HepG2 (cell line): ENCODE results near the gene SPRY1. TPM values are rescaled to one million over a fixed set of nuclear protein-coding genes. Genes with fewer than 3 reads are reported as not detected.

Source experiments
- ATAC-seq: fragments of 200-7000 bp; cut with Tn5 transposase; 3 replicates; pipeline ENCODE4 v1.9.1; 2020; ENCODE audit warnings: mild to moderate bottlenecking, moderate library complexity
- BruUV-seq: library from RNA; stranded (reverse); fragments of 400-500 nt; replicated peaks from 2 replicates; lab custom pipeline; 2021; lab: Mats Ljungman, UMichigan
- CTCF ChIA-PET: fragments of 300-600 bp; formaldehyde crosslinking; extraction: SDS; loops from one replicate; lab custom pipeline; 2021; ENCODE audit warnings: low total read pairs, inconsistent platforms, low intra/inter-chr PET ratio; lab: Yijun Ruan, JAX
- POLR2A ChIA-PET: fragments of 350-600 bp; sonication (Branson Sonifier 250); formaldehyde crosslinking; loops from one replicate; lab custom pipeline; 2020; ENCODE audit warnings: antibody characterized with exemption, inconsistent platforms; lab: Yijun Ruan, JAX
- DNase-seq: peaks from one replicate; pipeline ENCODE4 v3.0.0-alpha.2; 2015; ENCODE audit warnings: low spot score
- FAIRE-seq: peaks from 3 replicates; lab custom pipeline; 2011; peaks lifted over from hg19 to GRCh38; lab: Jason Lieb, UNC
- H2AFZ ChIP-seq: one replicate; pipeline ENCODE4 v1.6.1; 2011; ENCODE audit warnings: low read length, inconsistent platforms
- H3K27ac ChIP-seq: fragments of 300-600 bp; 3 replicates; pipeline ENCODE4 v1.8.0; 2011; ENCODE audit warnings: mixed run types, mild to moderate bottlenecking, mixed read lengths, low read length, inconsistent platforms; ENCODE audit not compliant: insufficient read depth; ENCODE audit errors: extremely low read length
- H3K27me3 ChIP-seq, 2 experiments: fragments of 200-600 bp in 1 of 2; 2 replicates in 1 of 2; 3 replicates in 1 of 2; pipeline versions ENCODE4 v1.6.0 to v1.8.0; 2011; ENCODE audit warnings: low read length in 2 of 2, mild to moderate bottlenecking in 2 of 2, moderate library complexity in 2 of 2, inconsistent platforms in 1 of 2; ENCODE audit not compliant: insufficient read depth in 2 of 2, control insufficient read depth in 1 of 2
- H3K36me3 ChIP-seq, 2 experiments: fragments of 200-600 bp in 1 of 2; replicated peaks in 1 of 2; 2 replicates in 1 of 2; 3 replicates in 1 of 2; pipeline versions ENCODE4 v1.5.1 to v1.8.0; 2011; ENCODE audit warnings: low read length in 2 of 2, inconsistent platforms in 1 of 2; ENCODE audit not compliant: insufficient read depth in 2 of 2, control insufficient read depth in 1 of 2
- H3K4me1 ChIP-seq: 2 replicates; pipeline ENCODE4 v1.5.1; 2012; ENCODE audit warnings: low read length, inconsistent platforms; ENCODE audit not compliant: insufficient read depth
- H3K4me2 ChIP-seq: 2 replicates; pipeline ENCODE4 v1.6.0; 2011; ENCODE audit warnings: low read depth, low read length, inconsistent platforms
- H3K4me3 ChIP-seq, 3 experiments: fragments of 200-600 bp in 1 of 3; sonication (generic), shearing (Covaris generic) in 1 of 3; replicated peaks in 1 of 3; 2 replicates each; pipeline ENCODE4 v1.5.1; 2011 to 2016; ENCODE audit warnings: low read length in 3 of 3, inconsistent platforms in 2 of 3, low read depth in 2 of 3, mild to moderate bottlenecking in 2 of 3, control low read depth in 1 of 3, mixed read lengths in 1 of 3; ENCODE audit not compliant: insufficient read depth in 1 of 3
- H3K79me2 ChIP-seq: one replicate; pipeline ENCODE4 v1.6.1; 2011; ENCODE audit warnings: low read length, inconsistent platforms; ENCODE audit not compliant: insufficient read depth
- H3K9ac ChIP-seq: 2 replicates; pipeline ENCODE4 v1.6.0; 2011; ENCODE audit warnings: mild to moderate bottlenecking, low read depth, low read length, inconsistent platforms; ENCODE audit not compliant: insufficient read depth
- H3K9me3 ChIP-seq: 2 replicates; pipeline ENCODE4 v1.5.1; 2012; ENCODE audit warnings: mild to moderate bottlenecking, low read length
- H4K20me1 ChIP-seq: 2 replicates; pipeline ENCODE4 v1.6.0; 2011; ENCODE audit warnings: inconsistent platforms, mild to moderate bottlenecking, low read length, moderate library complexity; ENCODE audit not compliant: insufficient read depth
- ATF7 ChIP-seq, 2 experiments: fragments of 450-650 bp in 1 of 2; sonication (generic) in 1 of 2; formaldehyde crosslinking in 1 of 2; IDR thresholded peaks; 2 replicates each; pipeline versions ENCODE4 v1.4.0 to v1.6.1; 2016 to 2020; ENCODE audit warnings: antibody characterized with exemption in 1 of 2, mild to moderate bottlenecking in 1 of 2, missing genetic modification reagents in 1 of 2
- CHCHD3 ChIP-seq: sonication (generic); formaldehyde crosslinking; IDR thresholded peaks from 2 replicates; pipeline ENCODE4 v1.8.0; 2022; ENCODE audit warnings: mild to moderate bottlenecking, missing genetic modification reagents, moderate library complexity
- KIAA2018 ChIP-seq: sonication (generic); formaldehyde crosslinking; IDR thresholded peaks from 2 replicates; pipeline ENCODE4 v1.5.0; 2020; ENCODE audit warnings: mild to moderate bottlenecking, missing genetic modification reagents, borderline replicate concordance
- MAFK ChIP-seq, 2 experiments: IDR thresholded peaks in 1 of 2; conservative IDR thresholded peaks in 1 of 2; 2 replicates each; pipeline ENCODE4 v1.6.1; 2011; ENCODE audit warnings: improper control_type of control experiment in 2 of 2, low read length in 2 of 2
- MAX ChIP-seq: IDR thresholded peaks from 2 replicates; pipeline ENCODE4 v1.6.1; 2012; ENCODE audit warnings: inconsistent platforms
- RBM39 ChIP-seq: fragments of 200-400 bp; formaldehyde crosslinking; IDR thresholded peaks from one replicate; pipeline ENCODE4 v1.6.1; 2018; ENCODE audit warnings: antibody characterized with exemption, mild to moderate bottlenecking, low read depth, low read length; ENCODE audit not compliant: poor library complexity, severe bottlenecking
- SOX5 ChIP-seq: IDR thresholded peaks from 2 replicates; pipeline ENCODE4 v1.6.1; 2016; ENCODE audit warnings: borderline replicate concordance
- SPEN ChIP-seq: sonication (generic); formaldehyde crosslinking; IDR thresholded peaks from 2 replicates; pipeline ENCODE4 v1.5.1; 2020; ENCODE audit warnings: low read depth, mild to moderate bottlenecking, missing genetic modification reagents
- STAT5B ChIP-seq: sonication (generic); formaldehyde crosslinking; IDR thresholded peaks from 2 replicates; pipeline ENCODE4 v1.4.0; 2020; ENCODE audit warnings: missing genetic modification reagents
- TIGD3 ChIP-seq: sonication (generic); formaldehyde crosslinking; IDR thresholded peaks from 2 replicates; pipeline ENCODE4 v1.5.1; 2020; ENCODE audit warnings: mild to moderate bottlenecking, missing genetic modification reagents, borderline replicate concordance
- TOE1 ChIP-seq: sonication (generic); formaldehyde crosslinking; IDR thresholded peaks from 2 replicates; pipeline ENCODE4 v1.4.0; 2020; ENCODE audit warnings: mild to moderate bottlenecking, missing genetic modification reagents
- ZFP90 ChIP-seq: sonication (generic); formaldehyde crosslinking; IDR thresholded peaks from 2 replicates; pipeline ENCODE4 v1.8.0; 2022; ENCODE audit warnings: missing genetic modification reagents, mild to moderate bottlenecking, inconsistent platforms, borderline replicate concordance
- ZNF138 ChIP-seq: sonication (generic); formaldehyde crosslinking; IDR thresholded peaks from 2 replicates; pipeline ENCODE4 v1.5.0; 2020; ENCODE audit warnings: mild to moderate bottlenecking, low read depth, missing genetic modification reagents
- WGBS: methylation state at CpG from one replicate; pipeline ENCODE4 v1.1.6; 2017; ENCODE audit warnings: low lambda C conversion rate; 5-methylcytosine and 5-hydroxymethylcytosine counted together
- in situ Hi-C: cut with HindIII; loops from 2 replicates; pipeline ENCODE4 v1.10.0; 2017; ENCODE audit warnings: low pct_unique_long_range_greater_than_20kb; ENCODE audit not compliant: extremely low pct_ligation_motif_present
- intact Hi-C: fragments of 100-400 bp; cut with micrococcal nuclease; formaldehyde crosslinking; loops from one replicate; pipeline ENCODE4 v1.10.0; 2022; ENCODE audit not compliant: unreplicated experiment
- polyA plus RNA-seq, 8 experiments: library from polyadenylated mRNA; depleted of rRNA in 3 of 8; stranded (reverse) in 7 of 8; unstranded in 1 of 8; fragments of >200 nt; fragmentation: Illumina TruSeq in 4 of 8; extraction: Trizol in 4 of 8; gene quantifications; 2 replicates each; pipeline versions ENCODE4 v1.2.1 to v1.2.3, GENCODE V29; 2011 to 2016; ENCODE audit warnings: low read depth in 4 of 8, missing spikeins in 1 of 8, mixed read lengths in 1 of 8; ENCODE audit not compliant: insufficient read depth in 1 of 8
- total RNA-seq, 5 experiments: library from RNA; depleted of rRNA; stranded (reverse); fragments of >200 nt; fragmentation: Illumina TruSeq; extraction: Trizol; gene quantifications; 2 replicates each; pipeline ENCODE4 v1.2.3, GENCODE V29; 2016; ENCODE audit warnings: low read depth in 1 of 5

Gene SPRY1
- total and polyA plus RNA-seq, 2 of the 13 experiments (the other 11 are each of a cell fraction or from before 2014, with no cell fraction given), result 24.7 to 33.4 TPM

GRCh38 chr4:123446865-123447474, 50.4 kb downstream of the SPRY1 start:
- WGBS, result 25% methylated on average over 6 of the region's 6 CpGs
- no peak overlapping the region for H2AFZ ChIP-seq
- no peaks in the 10 kb centered on the region for H3K36me3 ChIP-seq
- no peaks in the 10 kb centered on the region for H3K9me3 ChIP-seq
- in situ Hi-C loops (no loop called here), intact Hi-C loops (no loop called here)
- H4K20me1 ChIP-seq, result no peaks in the 10 kb centered on the region
- H3K9ac ChIP-seq, result no peak overlapping the region
- no peaks in the 10 kb centered on the region for H3K79me2 ChIP-seq
- peaks cover 76% of the 10 kb centered on the region for H3K4me1 ChIP-seq
- no peak for FAIRE-seq
- ATAC-seq, result peak; percentile 66
- ChIA-PET CTCF (no interaction called here), POLR2A (no interaction called here)
- BruUV-seq, result no TSS peak
- no peak overlapping the region for H3K4me3 ChIP-seq
- H3K27me3 ChIP-seq, result no peaks in the 10 kb centered on the region
- peak; percentile 71 for DNase-seq
- H3K4me2 ChIP-seq, result peak overlapping the region; percentile 62
- peak overlapping the region; percentile 50 for H3K27ac ChIP-seq
- TF ChIP-seq MAFK (conservative IDR thresholded peaks at IDR 0.05 in 1 of 2, IDR thresholded peaks at IDR 0.05 in 1 of 2; ENCODE audit: low read length in 2 of 2) (no peak), ATF7 (IDR thresholded peaks at IDR 0.05) (no peak), ATF7 (CRISPR knock-in tag; IDR thresholded peaks at IDR 0.05) (no peak), TOE1 (CRISPR knock-in tag) (no peak), RBM39 (no peak), CHCHD3 (CRISPR knock-in tag) (no peak), ZNF138 (CRISPR knock-in tag) (no peak), MAX (no peak), SOX5 (CRISPR knock-in tag) (peak; percentile 34; the same call in 1 of the 2 replicates), STAT5B (no peak), ZFP90 (no peak), SPEN (no peak), TIGD3 (CRISPR knock-in tag) (no peak), KIAA2018 (CRISPR knock-in tag) (no peak)
